HG03558 (cell line): Measurements from ENCODE around the gene TULP4.
"Not testable (repeated sequence)": the region's sequence is repeated elsewhere in the genome, so short reads cannot be mapped to it uniquely, and the experiment has no call there.

Experiments used
- ATAC-seq: cut with Tn5 transposase; IDR thresholded peaks from one replicate; pipeline ENCODE4 v1.9.1; 2021; ENCODE audit warnings: moderate number of reproducible peaks; ENCODE audit not compliant: unreplicated experiment; ENCODE audit errors: extremely low read depth

Gene TULP4

DNA sequence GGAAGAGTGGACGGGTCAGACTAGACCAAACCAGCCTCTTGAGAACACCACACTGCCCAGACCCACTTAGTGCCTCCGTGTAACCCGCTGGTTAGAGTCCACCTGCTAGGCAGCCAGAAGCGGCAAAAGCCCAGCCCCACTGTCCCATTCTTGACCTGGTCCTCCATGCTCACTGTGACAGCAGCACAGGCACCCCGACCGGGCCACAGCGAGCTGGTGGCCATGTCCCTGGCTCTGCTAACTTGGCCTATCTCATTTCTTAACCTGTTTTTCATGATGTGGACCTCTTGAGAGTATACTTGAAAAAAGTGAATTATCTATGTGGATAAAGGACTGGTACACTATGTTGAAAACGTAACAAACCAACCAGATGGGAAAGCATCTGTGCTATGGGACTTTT, 202.7 kb downstream of the TULP4 start:
- no peak for ATAC-seq

DNA sequence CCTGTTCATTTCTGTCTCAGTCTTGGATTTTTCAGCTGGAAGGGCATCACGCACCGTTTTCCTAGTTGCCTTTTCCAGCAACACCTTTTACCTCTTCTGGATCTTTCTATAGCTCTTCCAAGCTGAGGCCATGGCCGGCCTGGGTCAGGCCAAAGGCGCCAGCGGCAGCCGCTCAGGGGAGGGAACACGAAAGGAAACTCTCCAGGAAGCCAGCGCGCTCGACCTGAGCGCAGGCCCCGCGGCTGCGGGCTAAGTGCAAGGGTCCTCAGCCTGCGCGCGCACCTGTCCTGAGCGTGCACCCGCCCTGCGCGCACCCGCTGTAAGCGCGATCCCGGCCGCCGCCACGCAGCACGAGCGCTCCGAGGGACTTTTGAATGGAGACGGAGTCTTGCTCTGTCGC, 203.8 kb downstream of the TULP4 start:
- no peak for ATAC-seq

DNA sequence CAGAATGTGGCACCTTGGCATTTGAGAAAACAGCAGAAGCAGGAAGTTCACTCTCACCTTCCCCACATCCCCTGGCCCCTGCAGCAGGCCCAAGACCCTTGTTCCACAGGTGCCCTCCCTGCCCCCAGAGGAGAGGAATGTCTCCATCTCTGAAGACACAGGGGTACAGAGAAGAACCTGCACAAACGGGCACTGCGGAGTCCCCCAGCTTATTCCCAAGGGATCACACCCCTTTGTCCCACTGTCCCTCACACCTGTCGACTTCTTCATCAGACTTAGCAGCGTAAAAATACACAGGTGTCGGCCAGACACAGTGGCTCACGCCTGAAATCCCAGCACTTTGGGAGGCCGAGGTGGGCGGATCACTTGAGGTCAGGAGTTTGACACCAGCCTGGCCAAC, 204.8 kb downstream of the TULP4 start:
- no peak for ATAC-seq

DNA sequence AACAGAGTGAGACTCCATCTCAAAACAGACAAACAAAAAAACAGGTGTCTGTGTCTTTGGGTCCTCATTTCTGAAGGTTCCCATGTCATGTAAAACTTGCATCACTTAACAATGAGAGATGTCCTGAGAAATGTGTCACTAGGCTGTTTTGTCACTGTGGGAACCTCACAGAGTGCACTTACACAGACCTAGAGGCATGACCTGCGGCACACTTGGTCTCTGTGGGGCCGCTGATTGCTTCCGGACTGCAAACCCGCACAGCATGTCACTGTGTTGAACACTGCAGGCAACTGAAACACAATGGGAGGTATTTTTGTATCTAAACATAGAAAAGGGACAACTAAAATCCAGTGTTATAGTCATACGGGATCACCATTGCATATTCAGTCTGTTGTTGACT, 205.3 kb downstream of the TULP4 start:
- ATAC-seq: no peak

DNA sequence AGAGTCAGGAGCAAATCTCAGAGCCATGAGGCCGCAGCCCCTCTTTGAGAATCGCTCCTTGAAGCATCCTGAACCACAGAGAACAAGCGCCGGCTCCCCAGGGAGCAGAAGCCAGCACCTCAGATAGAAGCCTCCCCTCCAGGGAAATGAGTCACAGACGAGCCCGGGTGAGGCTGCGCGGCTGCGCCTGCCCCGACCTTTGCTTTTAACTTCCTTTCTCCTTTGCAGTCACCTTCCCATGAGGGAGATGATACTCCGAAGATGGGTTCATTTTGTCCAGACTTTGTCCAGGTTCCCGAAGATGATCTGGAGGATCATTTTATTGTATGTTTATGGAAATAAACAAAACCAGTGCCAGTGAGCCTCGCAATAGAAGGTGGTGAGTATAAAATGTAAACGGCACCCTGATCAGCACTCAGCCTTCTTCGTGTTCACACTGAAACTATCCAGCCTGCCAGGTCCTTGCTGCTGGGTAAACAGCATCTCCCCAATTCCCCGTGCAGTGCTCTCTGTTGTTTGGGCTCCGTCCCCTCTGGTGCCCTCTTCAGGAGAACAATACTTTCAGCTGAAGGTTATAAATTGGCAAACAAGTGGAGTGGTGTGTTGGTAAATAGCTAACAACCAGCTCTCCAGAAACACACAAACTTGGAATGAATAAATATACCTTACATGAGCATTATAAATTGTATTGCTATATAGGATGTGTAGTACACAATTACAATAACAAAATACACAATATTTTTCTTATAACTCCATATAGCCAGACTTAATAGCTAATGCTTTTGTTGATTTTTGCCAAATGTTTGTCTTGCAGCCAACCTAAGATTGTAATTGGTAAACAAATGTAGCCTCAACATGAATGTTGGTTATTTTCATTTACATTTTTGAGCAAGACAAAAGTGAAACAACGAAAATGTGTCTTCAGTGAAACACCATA, 206.2 kb downstream of the TULP4 start:
- peak; percentile 61 for ATAC-seq

DNA sequence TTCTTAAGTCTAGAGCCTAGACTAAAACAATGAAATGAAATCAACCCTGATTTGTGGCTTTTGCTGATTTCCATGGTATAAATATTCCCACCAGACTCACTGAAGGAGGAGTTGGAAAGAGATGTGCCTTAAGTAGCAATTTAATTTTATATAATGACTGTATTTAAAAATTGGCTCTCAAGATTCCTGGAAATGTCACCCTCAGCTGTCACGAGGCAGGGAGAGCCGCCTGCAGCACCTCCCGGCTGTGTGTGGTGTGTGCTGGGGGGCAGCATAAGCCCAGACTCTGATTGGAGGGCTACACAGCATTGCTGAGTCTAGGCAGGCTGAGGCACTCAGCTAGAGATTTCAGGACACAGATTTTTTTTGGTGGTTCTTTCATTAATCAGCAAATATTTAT, 207.0 kb downstream of the TULP4 start:
- ATAC-seq: no peak

DNA sequence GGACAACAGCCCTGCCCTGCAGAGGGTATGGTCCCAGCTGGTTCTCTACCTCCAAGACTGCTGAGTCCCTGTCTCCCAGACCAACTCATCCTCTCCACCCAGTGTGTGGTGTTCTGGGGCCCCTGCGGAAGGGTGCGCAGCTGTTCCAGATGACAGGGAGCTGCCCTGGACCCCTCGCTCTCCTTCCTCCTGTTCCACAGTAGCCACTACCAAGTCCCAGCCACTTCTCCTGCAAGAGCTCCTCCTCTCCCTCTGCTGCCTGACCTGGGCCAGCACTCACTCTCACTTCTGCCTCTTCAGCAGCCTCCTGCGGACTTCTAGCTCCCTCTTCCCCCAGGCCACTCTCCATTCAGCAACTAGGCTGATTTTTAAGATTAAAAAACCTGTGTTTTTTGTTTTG, 207.5 kb downstream of the TULP4 start:
- no peak for ATAC-seq

DNA sequence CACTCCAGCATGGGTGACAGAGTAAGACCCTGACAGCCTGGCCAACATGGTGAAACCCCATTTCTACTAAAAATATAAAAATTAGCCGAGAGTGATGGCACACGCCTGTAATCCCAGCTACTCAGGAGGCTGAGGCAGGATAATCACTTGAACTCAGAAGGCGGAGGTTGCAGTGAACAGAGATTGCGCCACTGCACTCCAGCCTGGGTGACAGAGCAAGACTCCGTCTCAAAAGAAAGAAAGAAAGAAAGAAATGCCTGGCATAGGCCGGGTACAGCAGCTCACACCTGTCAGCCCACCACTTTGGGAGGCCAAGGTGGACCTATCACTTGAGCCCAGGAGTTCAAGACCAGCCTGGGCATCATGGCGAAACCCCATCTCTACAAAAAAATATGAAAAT, 208.7 kb downstream of the TULP4 start:
- ATAC-seq: not testable (repeated sequence)

DNA sequence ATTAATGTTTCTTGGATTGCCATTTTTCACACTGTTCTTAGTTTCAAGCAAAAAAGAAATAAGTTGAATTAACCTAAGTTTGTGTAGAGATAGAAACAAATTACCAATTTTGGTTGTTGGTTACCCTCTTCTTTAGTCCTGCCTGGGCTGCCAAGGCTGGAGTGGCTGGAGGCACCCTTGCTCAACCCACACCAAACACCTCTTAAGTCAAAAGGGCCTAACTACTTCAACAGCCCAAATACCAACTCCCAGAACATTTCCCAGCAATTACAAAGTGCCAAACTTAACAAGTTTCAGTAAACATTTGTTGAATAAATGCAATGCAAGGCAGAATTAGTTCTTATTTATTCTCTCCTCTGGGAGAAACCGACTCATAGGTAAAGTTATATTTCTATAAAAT, 209.5 kb downstream of the TULP4 start:
- no peak for ATAC-seq

DNA sequence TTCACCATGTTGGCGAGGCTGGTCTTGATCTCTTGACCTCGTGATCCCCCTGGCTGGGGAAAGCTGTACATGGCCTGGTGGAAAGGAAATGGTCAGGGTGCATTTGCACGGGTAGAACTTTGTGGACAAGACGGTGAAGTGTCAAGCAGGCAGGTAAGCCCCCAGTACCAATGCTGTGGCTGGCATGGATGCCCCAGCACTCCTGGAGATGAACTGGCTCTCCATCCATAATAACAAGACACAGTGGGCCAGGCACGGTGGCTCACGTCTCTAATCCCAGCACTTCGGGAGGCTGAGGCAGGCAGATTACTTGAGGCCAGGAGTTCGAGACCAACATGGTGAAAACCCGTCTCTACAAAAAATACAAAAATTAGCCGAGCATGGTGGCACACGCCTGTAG, 210.4 kb downstream of the TULP4 start:
- ATAC-seq: no peak

DNA sequence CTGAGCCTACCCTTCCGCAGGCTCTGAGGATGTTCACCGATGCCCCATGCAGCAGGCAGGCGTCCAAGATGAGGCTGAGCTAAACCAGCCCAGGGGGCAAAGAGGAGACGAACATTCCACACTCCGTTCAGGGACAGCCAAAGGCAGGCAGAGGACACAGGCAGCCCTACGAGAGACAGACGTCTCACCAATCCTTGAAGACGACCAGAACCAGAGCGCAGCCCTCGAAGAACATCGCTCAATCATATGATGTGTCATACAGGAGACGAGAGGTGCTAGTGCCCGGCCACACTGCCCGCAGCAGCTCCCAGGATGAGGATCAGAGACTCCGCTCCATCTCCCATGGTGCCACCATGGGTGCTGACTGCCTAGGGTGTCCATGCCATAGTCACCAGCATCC, 212.0 kb downstream of the TULP4 start:
- no peak for ATAC-seq

DNA sequence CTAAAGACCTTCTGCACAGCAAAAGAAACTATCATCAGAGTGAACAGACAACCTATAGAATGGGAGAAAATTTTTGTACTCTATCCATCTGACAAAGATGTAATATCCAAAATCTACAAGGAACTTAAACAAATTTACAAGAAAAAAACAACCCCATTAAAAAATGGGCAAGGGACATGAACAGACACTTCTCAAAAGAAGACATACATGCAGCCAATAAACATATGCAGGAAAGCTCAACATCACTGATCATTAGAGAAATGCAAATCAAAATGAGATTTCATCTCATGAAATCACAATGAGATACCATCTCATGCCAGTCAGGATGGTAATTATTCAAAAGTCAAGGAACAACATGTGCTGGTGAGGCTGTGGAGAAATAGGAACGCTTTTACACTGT, 215.6 kb downstream of the TULP4 start:
- ATAC-seq: not testable (repeated sequence)

DNA sequence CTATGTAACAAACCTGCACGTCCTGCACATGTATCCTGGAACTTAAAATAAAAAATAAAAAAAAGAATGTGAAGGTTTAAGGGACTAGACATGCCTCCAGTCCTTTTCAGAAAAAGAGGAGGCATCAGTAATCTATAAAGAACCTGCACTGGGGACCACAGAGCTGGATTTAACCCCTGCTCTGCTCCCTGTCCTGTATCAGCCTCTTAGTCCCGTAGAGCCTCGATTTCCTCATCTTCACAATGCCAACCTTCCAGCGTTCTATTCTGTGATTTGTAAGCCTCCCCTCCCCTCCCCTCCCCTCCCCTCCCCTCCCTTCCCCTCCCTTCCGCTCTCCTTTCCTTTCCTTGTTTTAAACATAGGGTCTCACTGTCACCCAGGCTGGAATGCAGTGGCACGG, 216.6 kb downstream of the TULP4 start:
- ATAC-seq: no peak

DNA sequence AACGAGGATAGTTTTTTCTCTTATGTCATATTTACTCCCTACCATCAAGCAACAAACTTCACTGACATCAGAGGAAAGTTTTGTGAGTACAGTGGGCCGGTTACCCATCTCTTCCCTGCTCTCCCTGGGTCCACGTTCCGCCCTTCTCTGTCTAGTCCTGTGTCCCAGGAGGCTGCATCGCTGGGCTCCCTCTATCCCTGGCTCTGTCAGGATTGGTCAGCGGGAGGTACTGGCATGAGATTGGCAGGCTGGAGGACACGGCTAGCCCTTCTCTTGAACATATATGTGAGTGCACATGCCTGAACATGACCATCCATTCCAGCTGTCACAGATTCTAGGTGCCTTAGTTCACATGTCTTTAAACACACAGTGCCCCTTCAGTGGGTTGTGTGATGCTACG, 217.4 kb downstream of the TULP4 start:
- no peak for ATAC-seq

DNA sequence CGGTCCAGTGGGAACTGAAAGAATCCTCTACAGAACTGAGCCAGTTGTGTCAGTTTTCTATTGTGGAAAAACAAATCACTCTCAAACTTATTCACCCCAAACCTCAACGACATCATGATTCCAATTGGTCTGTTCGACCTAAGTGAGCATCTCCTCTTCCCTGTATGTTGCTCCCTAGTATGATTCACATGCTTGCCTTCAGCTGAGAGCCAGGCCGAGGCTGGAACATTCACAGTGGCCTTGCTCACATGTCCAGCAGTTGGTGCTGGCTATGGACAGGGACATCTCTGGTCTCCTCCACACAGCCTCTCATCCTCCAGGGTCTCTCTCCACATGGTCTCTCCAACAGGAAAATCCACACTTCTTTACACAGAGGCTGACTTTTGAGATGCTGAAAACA, 219.3 kb downstream of the TULP4 start:
- ATAC-seq: no peak

DNA sequence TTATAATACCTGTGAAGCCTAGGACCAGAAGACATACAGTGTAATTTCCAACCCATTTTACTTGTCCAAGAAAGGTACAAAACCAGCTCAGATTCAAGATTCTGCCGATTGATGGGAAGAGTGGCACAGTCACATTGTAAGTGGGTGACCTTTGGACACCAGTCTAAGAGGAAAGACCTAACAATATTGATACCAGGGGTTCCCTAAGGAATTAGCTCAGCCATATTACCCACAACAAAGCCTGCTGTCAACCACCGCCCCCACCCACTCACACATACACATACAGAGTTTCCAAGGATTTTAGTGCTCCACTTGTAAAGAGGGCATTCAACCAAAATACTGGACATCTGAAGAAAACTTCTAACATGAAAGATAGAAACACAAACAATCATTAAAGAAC, 219.7 kb downstream of the TULP4 start:
- no peak for ATAC-seq

DNA sequence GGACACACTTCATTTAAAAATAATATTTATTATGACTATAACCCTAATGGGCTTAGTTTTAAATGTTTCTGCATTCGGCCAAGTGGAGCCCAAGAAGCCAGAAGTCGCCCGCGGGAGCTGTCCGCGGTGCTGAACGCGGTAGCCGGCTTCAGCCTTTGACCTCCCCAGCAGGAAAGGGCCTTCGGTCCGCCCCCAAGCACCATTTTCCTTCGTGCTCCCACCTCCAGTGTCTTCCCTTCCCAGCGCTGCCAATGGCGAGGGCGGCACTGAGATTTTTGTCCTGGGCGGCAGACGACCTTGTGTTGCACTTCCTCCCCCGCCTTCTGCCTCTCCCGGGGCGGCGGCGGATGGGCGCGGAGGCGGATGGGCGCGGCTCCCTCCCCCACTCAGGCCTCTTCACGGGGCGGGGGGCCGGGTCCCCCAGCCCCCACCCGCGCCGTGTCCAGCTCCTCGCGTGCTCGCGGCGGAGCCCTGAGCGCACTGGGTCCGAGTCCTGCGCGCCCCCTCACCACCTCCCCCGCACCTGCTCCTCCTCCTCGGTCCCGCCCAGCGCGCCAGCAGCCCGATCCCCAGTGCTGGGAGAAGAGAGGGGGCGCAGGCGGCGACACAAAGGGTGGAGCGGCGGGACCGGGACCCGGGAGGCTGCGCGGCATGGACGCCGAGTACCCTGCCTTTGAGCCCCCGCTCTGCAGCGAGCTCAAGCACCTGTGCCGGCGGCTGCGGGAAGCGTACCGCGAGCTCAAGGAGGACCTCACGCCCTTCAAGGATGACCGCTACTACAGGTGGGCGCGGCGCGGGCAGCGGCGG, 224.0 kb downstream of the TULP4 start:
- no peak for ATAC-seq

DNA sequence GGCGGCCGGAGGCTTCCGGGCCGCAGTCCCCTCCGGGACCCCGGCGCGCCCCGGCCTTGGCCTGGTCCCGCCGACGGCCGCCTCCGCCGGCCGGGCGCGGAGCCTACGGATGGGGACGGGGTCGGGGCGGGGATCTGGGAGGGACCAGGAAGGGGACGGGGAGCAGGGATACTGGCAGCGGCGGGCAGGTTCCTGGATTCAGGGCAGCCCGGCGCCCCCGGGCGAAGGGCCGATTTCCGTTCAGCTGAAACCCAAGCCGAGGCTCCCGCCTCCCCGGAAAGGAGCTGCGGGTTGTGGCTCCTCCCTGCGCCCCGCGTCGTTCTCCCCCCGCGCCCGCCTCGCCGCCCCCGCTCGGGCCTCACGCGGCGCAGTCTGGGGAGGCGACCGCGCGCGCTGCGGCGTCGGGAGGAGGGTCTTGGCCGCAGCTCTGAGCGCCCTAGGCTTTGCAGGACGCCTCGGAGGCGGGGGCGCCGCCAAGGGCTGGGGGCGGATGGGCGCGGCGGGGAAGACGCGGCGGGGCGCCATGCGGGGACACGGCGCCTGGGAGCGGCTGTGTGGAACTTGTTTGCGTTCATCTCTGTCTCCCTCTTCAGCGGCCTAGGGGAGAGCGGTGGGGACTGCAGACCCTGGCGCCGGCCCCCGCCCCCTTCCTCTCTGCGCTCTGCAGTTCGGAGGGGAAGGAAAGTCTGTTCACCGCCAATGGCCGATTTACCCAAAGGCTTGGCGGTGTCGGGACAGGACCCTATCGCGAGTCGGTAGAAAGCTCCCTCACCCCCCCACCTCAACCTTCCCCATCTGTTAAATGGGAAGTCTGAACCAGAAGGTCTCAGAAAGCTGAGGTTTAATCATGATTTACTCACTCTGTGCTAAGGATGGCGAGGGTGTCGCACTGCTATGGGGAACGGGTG, 224.9 kb downstream of the TULP4 start:
- no peak for ATAC-seq

DNA sequence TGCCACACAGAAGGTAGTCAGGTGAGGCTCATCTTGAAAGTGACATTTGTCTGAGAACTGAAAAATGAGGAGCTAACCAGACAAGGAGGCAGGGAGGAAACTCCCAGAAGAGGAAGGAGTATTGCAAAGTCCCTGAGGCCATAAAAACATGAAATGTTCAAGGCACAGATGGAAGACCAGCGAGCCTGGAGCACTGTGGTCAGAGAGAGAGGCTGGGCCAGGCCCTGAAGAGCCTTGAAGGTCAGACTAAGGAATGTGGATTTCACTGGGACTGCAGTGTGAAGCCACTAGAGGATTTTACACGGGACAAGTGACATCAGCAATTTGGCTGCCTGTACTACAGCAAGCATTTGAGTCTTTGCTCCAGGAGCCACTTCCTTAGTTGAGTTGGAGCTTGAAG, 226.5 kb downstream of the TULP4 start:
- no peak for ATAC-seq

DNA sequence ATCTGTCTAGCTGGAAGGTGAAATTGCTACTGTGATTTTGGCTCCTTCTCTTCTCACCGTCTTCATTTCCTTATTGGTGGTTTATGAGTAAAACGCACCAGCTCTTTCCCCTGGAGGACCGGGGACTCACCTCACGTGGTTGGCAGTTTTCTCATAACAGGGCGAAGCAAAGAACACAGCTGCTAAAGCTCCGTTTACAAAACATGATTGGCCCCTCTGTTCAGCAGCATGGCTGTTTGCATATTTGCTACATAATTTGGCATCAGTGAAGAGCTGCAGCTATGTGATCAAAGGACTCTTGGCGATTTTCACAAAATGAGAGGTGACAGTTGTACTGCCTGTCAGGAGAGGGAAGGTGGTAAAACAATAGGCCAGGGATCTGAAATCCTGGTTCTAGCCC, 227.1 kb downstream of the TULP4 start:
- ATAC-seq: no peak
